Common myeloid progenitor, CD34-positive (primary cell): ENCODE data around the gene GPR107. TPM values are rescaled to one million over a fixed set of nuclear protein-coding genes. Genes with fewer than 3 reads are reported as not detected.
"Not testable (repeated sequence)": the region's sequence is repeated elsewhere in the genome, so short reads cannot be mapped to it uniquely, and the experiment has no call there.

Experiments
- CTCF ChIA-PET: fragments of 350-600 bp; sonication (Branson Sonifier 250); formaldehyde crosslinking; loops from one replicate; lab custom pipeline; 2021; ENCODE audit warnings: antibody characterized with exemption; lab: Charles Lee
- POLR2A ChIA-PET: fragments of 350-600 bp; sonication (Branson Sonifier 250); formaldehyde crosslinking; loops from one replicate; lab custom pipeline; 2021; ENCODE audit warnings: antibody characterized with exemption; lab: Charles Lee
- DNase-seq, 3 donors: peaks; one replicate each; pipeline versions ENCODE4 v3.0.0 to v3.0.0-alpha.2; 2013
- H3K27ac ChIP-seq, 2 experiments: 1 replicate in 1 of 2; 2 replicates in 1 of 2; pipeline ENCODE4 v1.7.0; 2013; ENCODE audit warnings: inconsistent platforms in 2 of 2, low read length in 2 of 2, mild to moderate bottlenecking in 2 of 2, low read depth in 1 of 2, moderate library complexity in 1 of 2; ENCODE audit not compliant: severe bottlenecking in 2 of 2, insufficient read depth in 1 of 2, poor library complexity in 1 of 2
- H3K27me3 ChIP-seq, 5 experiments: replicated peaks in 2 of 5; 1 replicate in 3 of 5; 2 replicates in 2 of 5; pipeline versions ENCODE4 v1.6.1 to v1.7.0; 2013; ENCODE audit warnings: low read length in 4 of 5, mild to moderate bottlenecking in 2 of 5, moderate library complexity in 2 of 5, inconsistent platforms in 1 of 5; ENCODE audit not compliant: insufficient read depth in 5 of 5, control insufficient read depth in 4 of 5
- H3K36me3 ChIP-seq, 4 experiments: 1 replicate in 2 of 4; 2 replicates in 2 of 4; pipeline versions ENCODE4 v1.6.1 to v1.7.0; 2013; ENCODE audit warnings: low read length in 3 of 4, control low read depth in 1 of 4, mild to moderate bottlenecking in 1 of 4; ENCODE audit not compliant: control insufficient read depth in 4 of 4, insufficient read depth in 4 of 4
- H3K4me1 ChIP-seq, 4 experiments: 1 replicate in 3 of 4; 2 replicates in 1 of 4; pipeline versions ENCODE4 v1.6.1 to v1.7.1; 2013; ENCODE audit warnings: low read length in 3 of 4, mild to moderate bottlenecking in 3 of 4, control low read depth in 1 of 4, inconsistent platforms in 1 of 4, moderate library complexity in 1 of 4; ENCODE audit not compliant: control insufficient read depth in 4 of 4, insufficient read depth in 4 of 4; ENCODE audit errors: control extremely low read depth in 1 of 4
- H3K4me3 ChIP-seq, 7 experiments: 1 replicate in 4 of 7; 2 replicates in 3 of 7; pipeline versions ENCODE4 v1.5.1 to v1.7.0; 2013; ENCODE audit warnings: mild to moderate bottlenecking in 7 of 7, low read length in 6 of 7, moderate library complexity in 6 of 7, inconsistent platforms in 2 of 7, low read depth in 2 of 7, control low read depth in 1 of 7; ENCODE audit not compliant: insufficient read depth in 4 of 7, control insufficient read depth in 1 of 7; ENCODE audit errors: extremely low read depth in 1 of 7
- H3K9me3 ChIP-seq, 5 experiments: 1 replicate in 4 of 5; 2 replicates in 1 of 5; pipeline versions ENCODE4 v1.6.1 to v1.7.1; 2013; ENCODE audit warnings: low read length in 4 of 5, mild to moderate bottlenecking in 2 of 5, inconsistent platforms in 1 of 5, low read depth in 1 of 5, moderate library complexity in 1 of 5; ENCODE audit not compliant: control insufficient read depth in 4 of 5, insufficient read depth in 2 of 5; ENCODE audit errors: control extremely low read depth in 1 of 5
- WGBS: methylation state at CpG from one replicate; pipeline ENCODE4 v1.1.5; 2013; ENCODE audit not compliant: insufficient coverage; 5-methylcytosine and 5-hydroxymethylcytosine counted together
- polyA plus RNA-seq: library from polyadenylated mRNA; unstranded; fragments of 120-200 nt; gene quantifications from one replicate; pipeline ENCODE4 v1.2.1, GENCODE V29; 2013

The GPR107 gene
- polyA plus RNA-seq: 21.4 TPM

GRCh38 chr9:130053504-130054324 lies at the start of gene GPR107:
GPR107 (plus strand) TSS chr9:130053906; CDS start chr9:130053933, 27 bp downstream.
- peak within 1 kb of the TSS; percentile 87 to 98 (median 94) for H3K4me3 ChIP-seq

GRCh38 chr9:130003943-130004552 lies 49.7 kb upstream of the GPR107 start:
- DNase-seq: no peak
- H3K27me3 ChIP-seq: no peaks in the 10 kb centered on the region
- H3K36me3 ChIP-seq: peaks cover 4 to 14% (median 10%) of the 10 kb centered on the region in 4 experiments
- H3K4me3 ChIP-seq: no peak overlapping the region
- 90% methylated on average over 5 of the region's 8 CpGs for WGBS
- POLR2A ChIA-PET: no interaction called here
- peaks cover 0 to 23% (median 8%) of the 10 kb centered on the region in 4 experiments for H3K4me1 ChIP-seq
- no peak overlapping the region for H3K27ac ChIP-seq
- CTCF ChIA-PET: interaction anchor here (0.6 to 1.7 kb wide), 5 partner anchors 8 to 680 kb away, joined by 3 to 5 read pairs (median 3); no protein-coding TSS in a partner anchor
- H3K9me3 ChIP-seq: no peaks in the 10 kb centered on the region

More at GRCh38 chr9:130053504-130054324, at the start of gene GPR107:
- peak in 2 of 3 donors; percentile 57 to 77 for DNase-seq
- H3K36me3 ChIP-seq: peaks cover 0 to 3% (median 2%) of the 10 kb centered on the region in 4 experiments
- under 1% methylated on average over 55 of the region's 64 CpGs for WGBS
- ChIA-PET POLR2A (interaction anchor here (1.3 to 2.4 kb wide), 3 partner anchors 10 to 169 kb away, joined by 4 to 17 read pairs (median 5); partner anchors contain the start of gene FNBP1), CTCF (interaction anchor here (0.9 to 2.9 kb wide), 10 partner anchors 9 to 169 kb away, joined by 3 to 11 read pairs (median 4); no protein-coding TSS in a partner anchor)
- peaks cover 7 to 46% (median 35%) of the 10 kb centered on the region in 4 experiments for H3K4me1 ChIP-seq
- peak within 1 kb of the TSS; percentile 85 to 95 for H3K27ac ChIP-seq
- H3K27me3 ChIP-seq: no peaks in the 10 kb centered on the region
- no peaks in the 10 kb centered on the region for H3K9me3 ChIP-seq

DNA sequence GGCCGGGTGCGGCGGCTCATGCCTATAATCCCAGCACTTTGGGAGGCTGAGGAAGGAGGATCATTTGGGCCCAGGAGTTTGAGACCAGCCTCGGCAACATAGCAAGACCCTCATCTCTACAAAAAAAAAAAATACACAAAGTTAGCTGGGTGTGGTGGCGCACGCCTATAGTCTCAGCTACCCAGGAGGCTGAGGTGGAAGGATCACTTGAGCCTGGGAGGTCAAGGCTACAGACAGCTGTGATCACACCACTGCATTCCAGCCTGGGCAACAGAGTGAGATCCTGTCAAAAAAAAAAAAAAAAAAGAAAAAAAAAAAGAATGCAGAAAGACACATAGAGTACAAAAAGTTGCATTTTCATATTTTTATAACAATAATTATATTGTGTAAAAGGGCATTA lies 46.8 kb upstream of the GPR107 start:
- peak overlapping the region in 1 of 7 experiments; percentile 16 for H3K4me3 ChIP-seq
- CTCF ChIA-PET, DNase-seq, H3K27me3 ChIP-seq, H3K9me3 ChIP-seq: not testable (repeated sequence)
- peak overlapping the region; percentile 84 to 91 for H3K27ac ChIP-seq
- H3K4me1 ChIP-seq: peaks cover 0 to 19% (median 8%) of the 10 kb centered on the region in 4 experiments
- WGBS: 92% methylated on average over 2 of the region's 6 CpGs
- H3K36me3 ChIP-seq: peaks cover 6 to 12% (median 10%) of the 10 kb centered on the region in 4 experiments
- POLR2A ChIA-PET: interaction anchor here (0.6 kb wide), 3 partner anchors 10 to 121 kb away, joined by 3 read pairs; no protein-coding TSS in a partner anchor

- H3K9me3 ChIP-seq: peaks cover 0 to 6% (median 0%) of the 10 kb centered on the region in 5 experiments
- H3K27ac ChIP-seq: peak overlapping the region; percentile 84 to 91
- peaks cover 3 to 7% (median 5%) of the 10 kb centered on the region in 4 experiments for H3K36me3 ChIP-seq
- ChIA-PET CTCF (no interaction called here), POLR2A (interaction anchor here (0.6 to 1.0 kb wide), 2 partner anchors 14 to 83 kb away, joined by 3 to 7 read pairs; no protein-coding TSS in a partner anchor)
- no peak for DNase-seq
- 42% methylated on average over 3 of the region's 5 CpGs for WGBS
- peaks cover 0 to 19% (median 8%) of the 10 kb centered on the region in 4 experiments for H3K4me1 ChIP-seq
- H3K27me3 ChIP-seq: no peaks in the 10 kb centered on the region
- H3K4me3 ChIP-seq: no peak overlapping the region
Observed at GRCh38 chr9:130008538-130008937, 45.2 kb upstream of the GPR107 start.

DNA sequence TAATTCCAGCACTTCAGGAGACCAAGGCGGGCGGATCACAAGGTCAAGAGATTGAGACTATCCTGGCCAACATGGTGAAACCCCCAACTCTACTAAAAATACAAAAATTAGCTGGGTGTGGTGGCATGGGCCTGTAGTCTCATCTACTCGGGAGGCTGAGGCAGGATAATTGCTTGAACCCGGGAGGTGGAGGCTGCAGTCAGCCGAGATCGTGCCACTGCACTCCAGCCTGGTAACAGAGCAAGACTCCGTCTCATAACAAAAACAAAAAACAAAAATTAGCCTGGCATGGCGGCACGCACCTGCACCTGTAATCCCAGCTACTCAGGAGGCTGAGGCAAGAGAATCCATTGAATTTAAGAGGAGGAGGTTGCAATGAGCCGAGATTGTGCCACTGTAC lies 44.2 kb upstream of the GPR107 start:
- H3K27me3 ChIP-seq, DNase-seq, CTCF ChIA-PET, H3K4me3 ChIP-seq, H3K36me3 ChIP-seq, POLR2A ChIA-PET, H3K9me3 ChIP-seq: not testable (repeated sequence)
- WGBS: 100% methylated on average over 2 of the region's 10 CpGs
- Histone ChIP-seq H3K4me1 (peaks cover 0 to 19% (median 8%) of the 10 kb centered on the region in 4 experiments), H3K27ac (peak overlapping the region in 1 of 2 experiments; percentile 25)

- peak in 1 of 3 donors; percentile 50 for DNase-seq
- H3K36me3 ChIP-seq: peaks cover 0 to 7% (median 6%) of the 10 kb centered on the region in 4 experiments
- H3K27ac ChIP-seq: peak overlapping the region; percentile 25 to 30
- whole genome bisulfite sequencing: 100% methylated on average over 3 of the region's 5 CpGs
- H3K27me3 ChIP-seq: no peaks in the 10 kb centered on the region
- CTCF ChIA-PET: no interaction called here
- POLR2A ChIA-PET: no interaction called here
- H3K4me1 ChIP-seq: peaks cover 0 to 19% (median 8%) of the 10 kb centered on the region in 4 experiments
- no peak overlapping the region for H3K4me3 ChIP-seq
- peaks cover 0 to 6% (median 0%) of the 10 kb centered on the region in 5 experiments for H3K9me3 ChIP-seq
Observed at GRCh38 chr9:130010151-130010988, 43.3 kb upstream of the GPR107 start.
